Endothelial cell of umbilical vein (primary cell): ENCODE results near the gene FOLR2.
A peak's percentile ranks its signal among the peaks of the same experiment; 100 is the strongest.

Experiments
- CTCF ChIP-seq, 2 donors: IDR thresholded peaks; 1 replicate in 1 of 2; 2 replicates in 1 of 2; pipeline ENCODE4 v1.5.1; 2011; ENCODE audit warnings: low read length in 2 of 2, mild to moderate bottlenecking in 2 of 2, moderate library complexity in 2 of 2, control low read depth in 1 of 2, inconsistent platforms in 1 of 2, low read depth in 1 of 2; ENCODE audit not compliant: insufficient read depth in 1 of 2; ENCODE audit errors: extremely low read depth in 1 of 2
- EZH2 ChIP-seq: IDR thresholded peaks from 2 replicates; pipeline ENCODE4 v1.6.1; 2012; ENCODE audit warnings: borderline replicate concordance, low read depth, mild to moderate bottlenecking, moderate library complexity, low read length, inconsistent platforms; ENCODE audit not compliant: severe bottlenecking
- JUN ChIP-seq: IDR thresholded peaks from 2 replicates; pipeline ENCODE4 v1.6.1; 2011; ENCODE audit warnings: borderline replicate concordance, low read depth; ENCODE audit not compliant: insufficient read length, insufficient read depth
- MAX ChIP-seq: IDR thresholded peaks from 2 replicates; pipeline ENCODE4 v1.6.1; 2011; ENCODE audit not compliant: insufficient read depth, insufficient read length
- POLR2A ChIP-seq: IDR thresholded peaks from 2 replicates; pipeline ENCODE4 v1.6.1; 2012; ENCODE audit warnings: low read depth, mild to moderate bottlenecking, control low read depth, low read length

DNA sequence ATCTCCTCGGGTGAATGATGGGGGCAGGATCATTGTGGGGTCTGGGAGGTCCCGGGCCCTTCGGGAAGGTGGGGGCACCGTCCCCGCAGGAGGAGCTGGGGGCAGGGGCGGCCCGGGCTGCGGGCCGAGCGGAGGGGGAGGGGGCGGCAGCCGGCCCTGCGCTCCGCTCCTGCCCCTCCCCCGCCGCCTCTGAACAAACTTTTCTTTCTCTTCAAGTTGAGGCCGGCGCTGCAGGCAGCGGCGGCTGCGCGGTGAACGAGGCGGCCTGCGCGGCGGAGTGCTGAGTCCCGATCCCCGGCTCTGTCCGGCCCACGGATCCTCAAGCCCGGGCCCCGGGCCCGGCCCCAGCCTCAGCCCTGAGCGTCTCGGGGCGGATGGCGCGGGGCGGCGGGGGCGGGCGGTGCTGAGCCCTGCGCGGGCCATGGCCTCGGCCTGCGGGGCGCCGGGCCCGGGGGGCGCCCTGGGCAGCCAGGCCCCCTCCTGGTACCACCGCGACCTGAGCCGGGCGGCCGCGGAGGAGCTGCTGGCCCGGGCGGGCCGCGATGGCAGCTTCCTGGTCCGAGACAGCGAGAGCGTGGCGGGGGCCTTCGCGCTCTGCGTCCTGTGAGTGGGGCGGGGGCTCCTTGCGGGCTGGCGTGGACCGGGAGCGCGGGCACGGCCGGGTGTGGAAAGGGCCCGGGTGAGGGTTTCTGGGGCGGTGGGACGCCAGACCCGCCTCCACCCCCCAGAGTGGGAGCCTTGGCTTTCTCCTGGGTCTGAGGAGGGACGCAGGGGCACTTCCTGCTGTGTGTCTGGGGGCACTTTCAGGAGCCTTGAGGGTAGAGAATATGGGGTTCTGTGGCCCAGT, 8.2 kb downstream of the FOLR2 start, which contains the start of gene INPPL1:
- TF ChIP-seq CTCF (IDR thresholded peaks at IDR 0.05; ENCODE audit: extremely low read depth in 1 of 2, insufficient read depth in 1 of 2, low read depth in 1 of 2, low read length in 2 of 2): no peak
- TF ChIP-seq POLR2A: peak; percentile 53
- no peak for TF ChIP-seq EZH2
- no peak for TF ChIP-seq MAX
- no peak for TF ChIP-seq JUN
